Right renal pelvis (tissue), 4 donors: ENCODE results near the gene LANCL2. TPM values are rescaled to one million over a fixed set of nuclear protein-coding genes. Genes with fewer than 3 reads are reported as not detected.

Source experiments
- DNase-seq, 4 donors: peaks; one replicate each; pipeline ENCODE4 v3.0.0-alpha.2; 2013; ENCODE audit warnings: low read depth in 4 of 4, low spot score in 3 of 4, missing footprints in 1 of 4
- polyA plus RNA-seq, 4 donors: library from polyadenylated mRNA; unstranded; fragments of 120-200 nt; gene quantifications; one replicate each; pipeline ENCODE4 v1.2.1, GENCODE V29; 2013; ENCODE audit not compliant: insufficient read length in 4 of 4

Gene LANCL2
- polyA plus RNA-seq, 4 donors: 25.7 to 30.7 (median 30.0) TPM

- DNase-seq: no peak
These were observed 68.0 kb downstream of the LANCL2 start for GRCh38 chr7:55432939-55433784.

GRCh38 chr7:55435466-55435865, 70.3 kb downstream of the LANCL2 start:
- DNase-seq: no peak

GRCh38 chr7:55436457-55436856, 71.3 kb downstream of the LANCL2 start:
- DNase-seq: no peak

GRCh38 chr7:55437375-55437774, 72.2 kb downstream of the LANCL2 start:
- no peak for DNase-seq

- DNase-seq: no peak
These were observed 73.1 kb downstream of the LANCL2 start for GRCh38 chr7:55438085-55438756.

GRCh38 chr7:55438757-55439525, 73.8 kb downstream of the LANCL2 start:
- no peak for DNase-seq

GRCh38 chr7:55439627-55440026, 74.5 kb downstream of the LANCL2 start:
- no peak for DNase-seq

- no peak for DNase-seq
These were observed 75.0 kb downstream of the LANCL2 start for GRCh38 chr7:55440040-55440690.

- no peak for DNase-seq
These were observed 75.9 kb downstream of the LANCL2 start for GRCh38 chr7:55441002-55441401.

GRCh38 chr7:55441774-55442522, 76.8 kb downstream of the LANCL2 start:
- DNase-seq: no peak

GRCh38 chr7:55444786-55445185, 79.6 kb downstream of the LANCL2 start:
- DNase-seq: no peak

GRCh38 chr7:55448526-55448925, 83.4 kb downstream of the LANCL2 start:
- DNase-seq: no peak

GRCh38 chr7:55449205-55449991, 84.3 kb downstream of the LANCL2 start:
- no peak for DNase-seq

GRCh38 chr7:55449992-55450535, 84.9 kb downstream of the LANCL2 start:
- no peak for DNase-seq

GRCh38 chr7:55452971-55453370, 87.8 kb downstream of the LANCL2 start:
- DNase-seq: no peak

- DNase-seq: no peak
These were observed 92.7 kb downstream of the LANCL2 start for GRCh38 chr7:55457801-55458200.

GRCh38 chr7:55458351-55458750, 93.2 kb downstream of the LANCL2 start:
- DNase-seq: no peak

- DNase-seq: no peak
These were observed 98.6 kb downstream of the LANCL2 start for GRCh38 chr7:55463686-55464262.

GRCh38 chr7:55464422-55464821, 99.3 kb downstream of the LANCL2 start:
- DNase-seq: no peak
